Epithelial cell of esophagus (primary cell): Measurements from ENCODE around the gene PTPN20.

ENCODE experiments used
- DNase-seq: peaks from one replicate; pipeline ENCODE4 v3.0.0; 2010; ENCODE audit warnings: low read depth
- H3K4me3 ChIP-seq: 2 replicates; pipeline ENCODE4 v1.5.1; 2011; ENCODE audit warnings: mild to moderate bottlenecking, low read length, control low read depth
- CTCF ChIP-seq: IDR thresholded peaks from 2 replicates; pipeline ENCODE4 v1.5.1; 2011; ENCODE audit warnings: low read depth, mild to moderate bottlenecking, low read length, control low read depth, inconsistent platforms; ENCODE audit not compliant: insufficient read depth; ENCODE audit errors: missing control alignments

The PTPN20 gene

GRCh38 chr10:47025253-47025539 is 114.0 kb downstream of the PTPN20 start:
- H3K4me3 ChIP-seq, result no peak overlapping the region
- DNase-seq, result no peak
- TF ChIP-seq CTCF, result no peak

- no peak overlapping the region for H3K4me3 ChIP-seq
- DNase-seq, result no peak
- TF ChIP-seq CTCF, result no peak
Measured at GRCh38 chr10:47025540-47026300, 114.5 kb downstream of the PTPN20 start.

- no peak for TF ChIP-seq CTCF
- DNase-seq, result no peak
- H3K4me3 ChIP-seq, result no peak overlapping the region
Measured at GRCh38 chr10:47026301-47027107, 115.3 kb downstream of the PTPN20 start.

GRCh38 chr10:47027108-47027783 is 116.0 kb downstream of the PTPN20 start:
- DNase-seq, result no peak
- TF ChIP-seq CTCF, result no peak
- no peak overlapping the region for H3K4me3 ChIP-seq

- no peak overlapping the region for H3K4me3 ChIP-seq
- no peak for TF ChIP-seq CTCF
- DNase-seq, result no peak
Measured at GRCh38 chr10:47027784-47028260, 116.6 kb downstream of the PTPN20 start.

GRCh38 chr10:47028466-47028865 is 117.2 kb downstream of the PTPN20 start:
- H3K4me3 ChIP-seq, result no peak overlapping the region
- no peak for TF ChIP-seq CTCF
- no peak for DNase-seq
